Caco-2 (cell line): Measurements from ENCODE around the gene SPEM3. TPM values are rescaled to one million over a fixed set of nuclear protein-coding genes. Genes with fewer than 3 reads are reported as not detected.
A peak's percentile ranks its signal among the peaks of the same experiment; 100 is the strongest.

Experiments
- BruUV-seq: library from RNA; stranded (reverse); fragments of 400-500 nt; replicated peaks from 2 replicates; lab custom pipeline; 2021; lab: Mats Ljungman, UMichigan
- CTCF ChIA-PET: fragments of 300-600 bp; sonication (Branson Sonifier 250); formaldehyde crosslinking; loops from one replicate; lab custom pipeline; 2022; ENCODE audit warnings: antibody characterized with exemption; lab: Charles Lee
- POLR2A ChIA-PET: fragments of 300-600 bp; sonication (Branson Sonifier 250); formaldehyde crosslinking; loops from one replicate; lab custom pipeline; 2022; ENCODE audit warnings: antibody characterized with exemption; lab: Charles Lee
- DNase-seq, 2 experiments: peaks; one replicate each; pipeline versions ENCODE4 v3.0.0 to v3.0.0-alpha.2; 2020 to 2022
- H3K27me3 ChIP-seq: replicated peaks from 2 replicates; pipeline ENCODE4 v1.6.0; 2011; ENCODE audit warnings: low read length; ENCODE audit not compliant: control insufficient read depth, insufficient read depth
- H3K36me3 ChIP-seq: 2 replicates; pipeline ENCODE4 v1.5.1; 2011; ENCODE audit warnings: low read length; ENCODE audit not compliant: control insufficient read depth, insufficient read depth
- H3K4me1 ChIP-seq: fragments of 250-450 bp; sonication (Bioruptor Pico); 2 replicates; pipeline ENCODE4 v1.5.1; 2020; ENCODE audit warnings: mild to moderate bottlenecking
- H3K4me3 ChIP-seq: 2 replicates; pipeline ENCODE4 v1.5.1; 2011; ENCODE audit warnings: low read depth, mild to moderate bottlenecking, control low read depth, low read length
- H3K9me3 ChIP-seq: fragments of 250-450 bp; sonication (Bioruptor Pico); 2 replicates; pipeline ENCODE4 v1.5.1; 2020; ENCODE audit warnings: mild to moderate bottlenecking, moderate library complexity
- H3K27ac Mint-ChIP-seq: one replicate; pipeline ENCODE4 v1.8.0; 2022; ENCODE audit warnings: mixed read lengths; ENCODE audit not compliant: unreplicated experiment
- H3K27me3 Mint-ChIP-seq: one replicate; pipeline ENCODE4 v1.8.0; 2022; ENCODE audit warnings: mixed read lengths; ENCODE audit not compliant: insufficient read depth, unreplicated experiment
- H3K36me3 Mint-ChIP-seq: one replicate; pipeline ENCODE4 v1.8.0; 2022; ENCODE audit warnings: mild to moderate bottlenecking, mixed read lengths; ENCODE audit not compliant: insufficient read depth, unreplicated experiment
- H3K4me1 Mint-ChIP-seq: one replicate; pipeline ENCODE4 v1.8.0; 2022; ENCODE audit warnings: low read depth, mixed read lengths; ENCODE audit not compliant: unreplicated experiment
- H3K4me3 Mint-ChIP-seq: one replicate; pipeline ENCODE4 v1.8.0; 2022; ENCODE audit warnings: mild to moderate bottlenecking, moderate library complexity, mixed read lengths; ENCODE audit not compliant: unreplicated experiment
- H3K9me3 Mint-ChIP-seq: one replicate; pipeline ENCODE4 v1.8.0; 2022; ENCODE audit warnings: mixed read lengths; ENCODE audit not compliant: unreplicated experiment
- intact Hi-C: fragments of 100-400 bp; cut with micrococcal nuclease; formaldehyde crosslinking; loops from one replicate; pipeline ENCODE4 v1.10.0; 2022; ENCODE audit not compliant: unreplicated experiment
- total RNA-seq: library from RNA; stranded (reverse); gene quantifications from 2 replicates; pipeline ENCODE4 v1.2.3, GENCODE V29; 2022
- TF ChIP-seq, protein P1 (sequence below), 2 experiments: fragments of 200-600 bp in 1 of 2; IDR thresholded peaks; 1 replicate in 1 of 2; 2 replicates in 1 of 2; pipeline versions ENCODE4 v1.5.1 to v1.8.0; 2011 to 2022; ENCODE audit warnings: antibody characterized with exemption in 1 of 2, control low read depth in 1 of 2, inconsistent platforms in 1 of 2, low read depth in 1 of 2, low read length in 1 of 2, mild to moderate bottlenecking in 1 of 2, moderate library complexity in 1 of 2; ENCODE audit not compliant: insufficient read depth in 1 of 2, severe bottlenecking in 1 of 2, unreplicated experiment in 1 of 2

The SPEM3 gene
- total RNA-seq, 1 experiment from 2014 or later: not detected

DNA sequence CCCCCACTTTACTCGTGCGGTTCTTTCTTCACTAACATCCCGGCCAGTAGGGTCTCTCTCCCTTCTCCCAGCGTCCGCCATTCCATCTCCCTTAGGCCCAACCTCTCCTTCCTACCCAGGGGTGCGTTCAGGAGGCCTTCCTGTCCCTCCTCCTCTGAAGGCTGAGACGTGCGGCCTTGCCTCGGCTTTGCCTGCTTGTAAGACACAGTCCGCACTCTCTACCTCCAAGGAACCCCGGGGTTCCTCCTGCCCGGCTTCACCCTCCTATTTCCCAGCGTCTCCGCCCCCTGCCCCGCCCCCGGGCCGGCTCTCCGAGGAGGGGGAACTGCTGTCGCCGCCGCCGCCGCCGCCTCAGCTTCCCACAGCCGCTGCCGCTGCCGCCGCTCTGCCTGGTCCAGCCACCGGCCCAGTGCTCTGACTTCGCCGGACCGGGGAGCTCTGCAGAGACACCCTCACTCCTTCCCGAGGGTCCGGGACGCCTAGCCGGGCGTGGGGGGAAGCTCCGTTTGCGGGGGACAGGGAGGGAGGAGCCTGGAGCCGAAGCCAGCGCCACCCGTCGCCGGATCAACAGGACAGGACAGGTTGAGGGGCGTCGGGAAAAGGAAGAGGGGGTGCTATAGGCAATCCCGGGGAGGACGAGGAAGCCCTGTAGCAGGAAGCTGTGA is 9.4 kb downstream of the SPEM3 start:
- H3K27me3 ChIP-seq: no peaks in the 10 kb centered on the region
- BruUV-seq: no TSS peak
- no peak overlapping the region for H3K27ac Mint-ChIP-seq
- H3K4me1 ChIP-seq: no peaks in the 10 kb centered on the region
- POLR2A ChIA-PET: interaction anchor here (0.5 kb wide), 1 partner anchor 46 kb away, joined by 4 read pairs; no protein-coding TSS in a partner anchor
- CTCF ChIA-PET: interaction anchor here (0.6 kb wide), 1 partner anchor 78 kb away, joined by 3 read pairs; no protein-coding TSS in a partner anchor
- intact Hi-C loops: loop anchor here (1.0 to 5.0 kb wide), 3 partner anchors 45 to 249 kb away; partner anchors contain the start of genes TMEM95, TP53 and WRAP53
- H3K9me3 ChIP-seq: no peaks in the 10 kb centered on the region
- peak overlapping the region; percentile 89 for H3K4me3 Mint-ChIP-seq
- H3K9me3 Mint-ChIP-seq: no peaks in the 10 kb centered on the region
- H3K4me1 Mint-ChIP-seq: peaks cover 6% of the 10 kb centered on the region
- no peaks in the 10 kb centered on the region for H3K27me3 Mint-ChIP-seq
- H3K36me3 ChIP-seq: no peaks in the 10 kb centered on the region
- no peak for DNase-seq
- H3K36me3 Mint-ChIP-seq: peaks cover 23% of the 10 kb centered on the region
- TF ChIP-seq, protein P1, sequence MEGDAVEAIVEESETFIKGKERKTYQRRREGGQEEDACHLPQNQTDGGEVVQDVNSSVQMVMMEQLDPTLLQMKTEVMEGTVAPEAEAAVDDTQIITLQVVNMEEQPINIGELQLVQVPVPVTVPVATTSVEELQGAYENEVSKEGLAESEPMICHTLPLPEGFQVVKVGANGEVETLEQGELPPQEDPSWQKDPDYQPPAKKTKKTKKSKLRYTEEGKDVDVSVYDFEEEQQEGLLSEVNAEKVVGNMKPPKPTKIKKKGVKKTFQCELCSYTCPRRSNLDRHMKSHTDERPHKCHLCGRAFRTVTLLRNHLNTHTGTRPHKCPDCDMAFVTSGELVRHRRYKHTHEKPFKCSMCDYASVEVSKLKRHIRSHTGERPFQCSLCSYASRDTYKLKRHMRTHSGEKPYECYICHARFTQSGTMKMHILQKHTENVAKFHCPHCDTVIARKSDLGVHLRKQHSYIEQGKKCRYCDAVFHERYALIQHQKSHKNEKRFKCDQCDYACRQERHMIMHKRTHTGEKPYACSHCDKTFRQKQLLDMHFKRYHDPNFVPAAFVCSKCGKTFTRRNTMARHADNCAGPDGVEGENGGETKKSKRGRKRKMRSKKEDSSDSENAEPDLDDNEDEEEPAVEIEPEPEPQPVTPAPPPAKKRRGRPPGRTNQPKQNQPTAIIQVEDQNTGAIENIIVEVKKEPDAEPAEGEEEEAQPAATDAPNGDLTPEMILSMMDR (IDR thresholded peaks at IDR 0.05; ENCODE audit: insufficient read depth in 1 of 2, low read depth in 1 of 2, low read length in 1 of 2, severe bottlenecking in 1 of 2, unreplicated experiment in 1 of 2): no peak
- H3K4me3 ChIP-seq: no peak overlapping the region

DNA sequence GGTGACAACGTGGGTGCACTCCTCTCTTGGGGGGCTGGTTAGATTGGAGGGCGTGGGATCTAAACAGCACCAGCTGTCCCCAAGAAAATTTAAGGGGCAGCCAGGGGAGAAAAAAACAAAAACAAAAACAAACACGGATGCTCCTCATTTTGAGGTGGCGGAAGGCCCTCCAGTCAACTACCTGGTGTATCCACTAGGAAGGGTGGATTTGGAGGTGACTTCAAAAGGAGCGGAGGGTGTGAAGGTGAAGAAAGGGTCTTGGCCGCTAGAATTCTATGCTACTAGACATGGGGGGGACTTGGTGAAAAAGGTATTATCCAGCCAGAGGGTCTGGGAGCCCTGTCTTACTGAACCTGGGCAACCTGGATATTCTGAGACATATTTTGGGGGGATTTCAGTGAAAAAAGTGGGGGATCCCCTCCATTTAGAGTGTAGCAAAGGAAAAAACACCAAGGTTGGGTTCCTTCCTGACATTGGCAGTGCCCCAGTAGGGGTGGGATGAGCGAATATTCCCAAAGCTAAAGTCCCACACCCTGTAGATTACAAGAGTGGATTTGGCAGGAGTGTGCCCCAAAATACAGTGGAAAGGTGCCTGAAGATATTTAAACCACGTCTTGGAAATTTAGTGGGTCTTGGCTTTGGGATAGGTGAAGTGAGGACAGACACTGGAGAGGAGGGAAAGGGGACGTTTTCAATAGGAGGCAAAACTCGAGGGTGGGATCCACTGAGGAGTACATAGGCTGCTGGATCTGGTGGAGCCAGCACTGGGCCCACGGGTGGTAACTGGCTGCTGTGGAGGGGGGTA is 10.2 kb downstream of the SPEM3 start:
- peaks cover 23% of the 10 kb centered on the region for H3K36me3 Mint-ChIP-seq
- Histone ChIP-seq H3K36me3 (no peaks in the 10 kb centered on the region), H3K27me3 (no peaks in the 10 kb centered on the region), H3K4me3 (peak overlapping the region; percentile 37), H3K9me3 (no peaks in the 10 kb centered on the region), H3K4me1 (no peaks in the 10 kb centered on the region)
- peaks cover 6% of the 10 kb centered on the region for H3K4me1 Mint-ChIP-seq
- no TSS peak for BruUV-seq
- H3K4me3 Mint-ChIP-seq: peak overlapping the region; percentile 89
- TF ChIP-seq, protein P1 (IDR thresholded peaks at IDR 0.05; ENCODE audit: insufficient read depth in 1 of 2, low read depth in 1 of 2, low read length in 1 of 2, severe bottlenecking in 1 of 2, unreplicated experiment in 1 of 2): no peak
- POLR2A ChIA-PET: interaction anchor here (0.5 to 0.7 kb wide), 2 partner anchors 46 to 201 kb away, joined by 3 to 4 read pairs; no protein-coding TSS in a partner anchor
- no peaks in the 10 kb centered on the region for H3K9me3 Mint-ChIP-seq
- no peak for DNase-seq
- intact Hi-C loops: loop anchor here (5.0 kb wide), 2 partner anchors 82 to 248 kb away; partner anchors contain the start of genes TMEM95, TP53 and WRAP53
- H3K27me3 Mint-ChIP-seq: no peaks in the 10 kb centered on the region
- H3K27ac Mint-ChIP-seq: no peak overlapping the region
- CTCF ChIA-PET: interaction anchor here (1.7 kb wide), 1 partner anchor 63 kb away, joined by 8 read pairs; no protein-coding TSS in a partner anchor
